Keratinocyte (primary cell): ENCODE results near the gene VPS52.

Experiments
- EZH2 ChIP-seq: IDR thresholded peaks from one replicate; pipeline ENCODE4 v1.6.1; 2012; ENCODE audit warnings: inconsistent platforms, mild to moderate bottlenecking, low read length, moderate library complexity
- TF ChIP-seq, protein P1 (sequence below), 3 experiments: IDR thresholded peaks in 1 of 3; conservative IDR thresholded peaks in 1 of 3; optimal IDR thresholded peaks in 1 of 3; 2 replicates in 2 of 3; 3 replicates in 1 of 3; pipeline versions ENCODE3 to v1.5.1; 2011; ENCODE audit warnings: low read length in 3 of 3, mild to moderate bottlenecking in 3 of 3, moderate library complexity in 2 of 3, control low read depth in 1 of 3, inconsistent platforms in 1 of 3; ENCODE audit not compliant: insufficient read depth in 2 of 3; ENCODE audit errors: extremely low read depth in 1 of 3

GRCh38 chr6:33204165-33204414, 67.6 kb downstream of the VPS52 start:
- TF ChIP-seq, protein P1, sequence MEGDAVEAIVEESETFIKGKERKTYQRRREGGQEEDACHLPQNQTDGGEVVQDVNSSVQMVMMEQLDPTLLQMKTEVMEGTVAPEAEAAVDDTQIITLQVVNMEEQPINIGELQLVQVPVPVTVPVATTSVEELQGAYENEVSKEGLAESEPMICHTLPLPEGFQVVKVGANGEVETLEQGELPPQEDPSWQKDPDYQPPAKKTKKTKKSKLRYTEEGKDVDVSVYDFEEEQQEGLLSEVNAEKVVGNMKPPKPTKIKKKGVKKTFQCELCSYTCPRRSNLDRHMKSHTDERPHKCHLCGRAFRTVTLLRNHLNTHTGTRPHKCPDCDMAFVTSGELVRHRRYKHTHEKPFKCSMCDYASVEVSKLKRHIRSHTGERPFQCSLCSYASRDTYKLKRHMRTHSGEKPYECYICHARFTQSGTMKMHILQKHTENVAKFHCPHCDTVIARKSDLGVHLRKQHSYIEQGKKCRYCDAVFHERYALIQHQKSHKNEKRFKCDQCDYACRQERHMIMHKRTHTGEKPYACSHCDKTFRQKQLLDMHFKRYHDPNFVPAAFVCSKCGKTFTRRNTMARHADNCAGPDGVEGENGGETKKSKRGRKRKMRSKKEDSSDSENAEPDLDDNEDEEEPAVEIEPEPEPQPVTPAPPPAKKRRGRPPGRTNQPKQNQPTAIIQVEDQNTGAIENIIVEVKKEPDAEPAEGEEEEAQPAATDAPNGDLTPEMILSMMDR (optimal IDR thresholded peaks at IDR 0.05 in 1 of 3, IDR thresholded peaks at IDR 0.05 in 1 of 3, conservative IDR thresholded peaks at IDR 0.05 in 1 of 3; ENCODE audit: extremely low read depth in 1 of 3, insufficient read depth in 2 of 3, low read length in 3 of 3), result no peak
- no peak for TF ChIP-seq EZH2
